Activated CD8-positive, alpha-beta memory T cell treated with anti-CD3 and anti-CD28 coated beads for 48 hours (primary cell): ENCODE results near the gene KCNJ9.

Experiments used
- DNase-seq, 3 experiments: peaks; one replicate each; pipeline ENCODE4 v3.0.0-alpha.2; 2020; ENCODE audit warnings: low read depth in 2 of 3, low spot score in 2 of 3

Gene KCNJ9

GRCh38 chr1:160066829-160067745 lies 14.3 kb upstream of the KCNJ9 start:
- no peak for DNase-seq

GRCh38 chr1:160068225-160068624 lies 13.1 kb upstream of the KCNJ9 start:
- DNase-seq = no peak

- no peak for DNase-seq
Observed at GRCh38 chr1:160069460-160070231, 11.7 kb upstream of the KCNJ9 start, which contains the start of gene KCNJ10. Gene KCNJ10 (minus strand): TSS chr1:160070160. CDS start chr1:160042532, 27,628 bp downstream.

GRCh38 chr1:160070243-160071163 lies 10.8 kb upstream of the KCNJ9 start:
- DNase-seq = peak; percentile 26 to 52 (median 41)

GRCh38 chr1:160071289-160071688 lies 10.0 kb upstream of the KCNJ9 start:
- no peak for DNase-seq

GRCh38 chr1:160074865-160075264 lies 6.5 kb upstream of the KCNJ9 start:
- no peak for DNase-seq

- DNase-seq = no peak
Observed at GRCh38 chr1:160075836-160076235, 5.5 kb upstream of the KCNJ9 start.

- DNase-seq = no peak
Observed at GRCh38 chr1:160076295-160076694, 5.0 kb upstream of the KCNJ9 start.

- no peak for DNase-seq
Observed at GRCh38 chr1:160077486-160077885, 3.9 kb upstream of the KCNJ9 start.

- DNase-seq = peak in 1 of 3 experiments; percentile 47
Observed at GRCh38 chr1:160078512-160079195, 2.7 kb upstream of the KCNJ9 start.

GRCh38 chr1:160079448-160079847 lies 1.9 kb upstream of the KCNJ9 start:
- no peak for DNase-seq

GRCh38 chr1:160080381-160081100 lies 797 bp upstream of the KCNJ9 start:
- no peak for DNase-seq

- DNase-seq = no peak
Observed at GRCh38 chr1:160082487-160082886, 1.1 kb downstream of the KCNJ9 start.

- no peak for DNase-seq
Observed at GRCh38 chr1:160082926-160083325, 1.6 kb downstream of the KCNJ9 start.

- DNase-seq = no peak
Observed at GRCh38 chr1:160083968-160084770, 2.8 kb downstream of the KCNJ9 start.

GRCh38 chr1:160084771-160085321 lies 3.5 kb downstream of the KCNJ9 start:
- DNase-seq = no peak

- peak; percentile 56 to 77 (median 69) for DNase-seq
Observed at GRCh38 chr1:160085686-160086455, 4.5 kb downstream of the KCNJ9 start.

GRCh38 chr1:160086456-160086892 lies 5.1 kb downstream of the KCNJ9 start:
- no peak for DNase-seq
